H1 (cell line): Measurements from ENCODE around the gene KIZ. TPM values are rescaled to one million over a fixed set of nuclear protein-coding genes. Genes with fewer than 3 reads are reported as not detected.

Source experiments
- CEBPB ChIP-seq: IDR thresholded peaks from 2 replicates; pipeline ENCODE4 v1.6.1; 2012; ENCODE audit warnings: low read depth, low read length
- GABPA ChIP-seq: IDR thresholded peaks from 2 replicates; pipeline ENCODE4 v1.6.1; 2011; ENCODE audit warnings: mild to moderate bottlenecking, low read length, moderate library complexity, borderline replicate concordance; ENCODE audit not compliant: insufficient read depth
- KDM4A ChIP-seq: IDR thresholded peaks from one replicate; pipeline ENCODE4 v1.7.1; 2012; ENCODE audit warnings: low read depth, mild to moderate bottlenecking, moderate library complexity, low read length, inconsistent platforms; ENCODE audit not compliant: severe bottlenecking
- KDM5A ChIP-seq: fragments of 200-600 bp; IDR thresholded peaks from 2 replicates; pipeline ENCODE4 v1.7.1; 2012; ENCODE audit warnings: mild to moderate bottlenecking, low read length, inconsistent platforms, mixed read lengths
- RBBP5 ChIP-seq: IDR thresholded peaks from 2 replicates; pipeline ENCODE4 v1.7.1; 2012; ENCODE audit warnings: low read depth, mild to moderate bottlenecking, inconsistent platforms, low read length, moderate library complexity, borderline replicate concordance
- RXRA ChIP-seq: IDR thresholded peaks from 2 replicates; pipeline ENCODE4 v1.6.1; 2011; ENCODE audit warnings: low read depth, mild to moderate bottlenecking, low read length, moderate library complexity; ENCODE audit not compliant: insufficient read depth
- SP1 ChIP-seq: IDR thresholded peaks from 2 replicates; pipeline ENCODE4 v1.6.1; 2011; ENCODE audit warnings: low read depth, low read length
- TEAD4 ChIP-seq: IDR thresholded peaks from 2 replicates; pipeline ENCODE4 v1.6.1; 2012; ENCODE audit warnings: low read depth, low read length, inconsistent platforms, mixed read lengths
- YY1 ChIP-seq: IDR thresholded peaks from 2 replicates; pipeline ENCODE4 v1.6.1; 2011; ENCODE audit warnings: low read depth, mild to moderate bottlenecking, low read length
- polyA plus RNA-seq, 7 experiments: library from polyadenylated mRNA; depleted of rRNA in 3 of 7; stranded (reverse) in 5 of 7; unstranded in 2 of 7; fragments of >200 nt in 5 of 7; fragments of 200-250 nt in 2 of 7; gene quantifications; 1 replicate in 5 of 7; 2 replicates in 1 of 7; 4 replicates in 1 of 7; pipeline versions ENCODE4 v1.2.1 to v1.2.3, GENCODE V29; 2011 to 2013; ENCODE audit warnings: missing spikeins in 2 of 7, mixed read lengths in 2 of 7
- total RNA-seq: library from RNA; stranded (reverse); fragmentation: NEBNext Ultra II Directional; extraction: Animal tissue kit (Norgen Biotek cat#: 25700); gene quantifications from 2 replicates; pipeline ENCODE4 v1.2.1, GENCODE V29; 2021
- TF ChIP-seq, protein P1 (sequence below): fragments of 300-600 bp; sonication (generic); IDR thresholded peaks from 2 replicates; pipeline ENCODE4 v1.7.1; 2012; ENCODE audit warnings: low read length, moderate library complexity, mild to moderate bottlenecking, inconsistent platforms; ENCODE audit not compliant: insufficient replicate concordance

The KIZ gene
- total and polyA plus RNA-seq, 2 of the 8 experiments (the other 6 are each of a cell fraction or from before 2014, with no cell fraction given): 13.0 to 51.7 TPM

DNA sequence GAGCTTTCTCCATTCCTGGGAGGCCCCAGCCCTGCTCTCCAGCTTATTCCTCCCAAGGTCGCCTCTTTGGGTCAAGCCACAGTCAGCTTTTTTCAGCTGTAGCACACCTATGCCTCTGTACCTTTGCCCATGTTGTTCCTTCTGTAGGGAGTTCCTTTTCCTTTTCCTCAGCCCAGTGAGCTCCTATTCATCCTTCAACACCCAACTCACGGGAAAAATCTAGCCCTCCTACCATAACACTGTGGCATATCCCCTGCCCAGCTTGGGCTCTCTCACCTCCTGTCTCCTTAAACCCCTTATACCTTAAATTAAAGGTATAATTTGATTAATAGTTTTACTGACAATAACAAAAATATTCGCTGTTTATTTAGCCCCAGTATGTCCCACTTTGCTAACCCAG is 118.9 kb downstream of the KIZ start (continued):
- TF ChIP-seq, protein P1, sequence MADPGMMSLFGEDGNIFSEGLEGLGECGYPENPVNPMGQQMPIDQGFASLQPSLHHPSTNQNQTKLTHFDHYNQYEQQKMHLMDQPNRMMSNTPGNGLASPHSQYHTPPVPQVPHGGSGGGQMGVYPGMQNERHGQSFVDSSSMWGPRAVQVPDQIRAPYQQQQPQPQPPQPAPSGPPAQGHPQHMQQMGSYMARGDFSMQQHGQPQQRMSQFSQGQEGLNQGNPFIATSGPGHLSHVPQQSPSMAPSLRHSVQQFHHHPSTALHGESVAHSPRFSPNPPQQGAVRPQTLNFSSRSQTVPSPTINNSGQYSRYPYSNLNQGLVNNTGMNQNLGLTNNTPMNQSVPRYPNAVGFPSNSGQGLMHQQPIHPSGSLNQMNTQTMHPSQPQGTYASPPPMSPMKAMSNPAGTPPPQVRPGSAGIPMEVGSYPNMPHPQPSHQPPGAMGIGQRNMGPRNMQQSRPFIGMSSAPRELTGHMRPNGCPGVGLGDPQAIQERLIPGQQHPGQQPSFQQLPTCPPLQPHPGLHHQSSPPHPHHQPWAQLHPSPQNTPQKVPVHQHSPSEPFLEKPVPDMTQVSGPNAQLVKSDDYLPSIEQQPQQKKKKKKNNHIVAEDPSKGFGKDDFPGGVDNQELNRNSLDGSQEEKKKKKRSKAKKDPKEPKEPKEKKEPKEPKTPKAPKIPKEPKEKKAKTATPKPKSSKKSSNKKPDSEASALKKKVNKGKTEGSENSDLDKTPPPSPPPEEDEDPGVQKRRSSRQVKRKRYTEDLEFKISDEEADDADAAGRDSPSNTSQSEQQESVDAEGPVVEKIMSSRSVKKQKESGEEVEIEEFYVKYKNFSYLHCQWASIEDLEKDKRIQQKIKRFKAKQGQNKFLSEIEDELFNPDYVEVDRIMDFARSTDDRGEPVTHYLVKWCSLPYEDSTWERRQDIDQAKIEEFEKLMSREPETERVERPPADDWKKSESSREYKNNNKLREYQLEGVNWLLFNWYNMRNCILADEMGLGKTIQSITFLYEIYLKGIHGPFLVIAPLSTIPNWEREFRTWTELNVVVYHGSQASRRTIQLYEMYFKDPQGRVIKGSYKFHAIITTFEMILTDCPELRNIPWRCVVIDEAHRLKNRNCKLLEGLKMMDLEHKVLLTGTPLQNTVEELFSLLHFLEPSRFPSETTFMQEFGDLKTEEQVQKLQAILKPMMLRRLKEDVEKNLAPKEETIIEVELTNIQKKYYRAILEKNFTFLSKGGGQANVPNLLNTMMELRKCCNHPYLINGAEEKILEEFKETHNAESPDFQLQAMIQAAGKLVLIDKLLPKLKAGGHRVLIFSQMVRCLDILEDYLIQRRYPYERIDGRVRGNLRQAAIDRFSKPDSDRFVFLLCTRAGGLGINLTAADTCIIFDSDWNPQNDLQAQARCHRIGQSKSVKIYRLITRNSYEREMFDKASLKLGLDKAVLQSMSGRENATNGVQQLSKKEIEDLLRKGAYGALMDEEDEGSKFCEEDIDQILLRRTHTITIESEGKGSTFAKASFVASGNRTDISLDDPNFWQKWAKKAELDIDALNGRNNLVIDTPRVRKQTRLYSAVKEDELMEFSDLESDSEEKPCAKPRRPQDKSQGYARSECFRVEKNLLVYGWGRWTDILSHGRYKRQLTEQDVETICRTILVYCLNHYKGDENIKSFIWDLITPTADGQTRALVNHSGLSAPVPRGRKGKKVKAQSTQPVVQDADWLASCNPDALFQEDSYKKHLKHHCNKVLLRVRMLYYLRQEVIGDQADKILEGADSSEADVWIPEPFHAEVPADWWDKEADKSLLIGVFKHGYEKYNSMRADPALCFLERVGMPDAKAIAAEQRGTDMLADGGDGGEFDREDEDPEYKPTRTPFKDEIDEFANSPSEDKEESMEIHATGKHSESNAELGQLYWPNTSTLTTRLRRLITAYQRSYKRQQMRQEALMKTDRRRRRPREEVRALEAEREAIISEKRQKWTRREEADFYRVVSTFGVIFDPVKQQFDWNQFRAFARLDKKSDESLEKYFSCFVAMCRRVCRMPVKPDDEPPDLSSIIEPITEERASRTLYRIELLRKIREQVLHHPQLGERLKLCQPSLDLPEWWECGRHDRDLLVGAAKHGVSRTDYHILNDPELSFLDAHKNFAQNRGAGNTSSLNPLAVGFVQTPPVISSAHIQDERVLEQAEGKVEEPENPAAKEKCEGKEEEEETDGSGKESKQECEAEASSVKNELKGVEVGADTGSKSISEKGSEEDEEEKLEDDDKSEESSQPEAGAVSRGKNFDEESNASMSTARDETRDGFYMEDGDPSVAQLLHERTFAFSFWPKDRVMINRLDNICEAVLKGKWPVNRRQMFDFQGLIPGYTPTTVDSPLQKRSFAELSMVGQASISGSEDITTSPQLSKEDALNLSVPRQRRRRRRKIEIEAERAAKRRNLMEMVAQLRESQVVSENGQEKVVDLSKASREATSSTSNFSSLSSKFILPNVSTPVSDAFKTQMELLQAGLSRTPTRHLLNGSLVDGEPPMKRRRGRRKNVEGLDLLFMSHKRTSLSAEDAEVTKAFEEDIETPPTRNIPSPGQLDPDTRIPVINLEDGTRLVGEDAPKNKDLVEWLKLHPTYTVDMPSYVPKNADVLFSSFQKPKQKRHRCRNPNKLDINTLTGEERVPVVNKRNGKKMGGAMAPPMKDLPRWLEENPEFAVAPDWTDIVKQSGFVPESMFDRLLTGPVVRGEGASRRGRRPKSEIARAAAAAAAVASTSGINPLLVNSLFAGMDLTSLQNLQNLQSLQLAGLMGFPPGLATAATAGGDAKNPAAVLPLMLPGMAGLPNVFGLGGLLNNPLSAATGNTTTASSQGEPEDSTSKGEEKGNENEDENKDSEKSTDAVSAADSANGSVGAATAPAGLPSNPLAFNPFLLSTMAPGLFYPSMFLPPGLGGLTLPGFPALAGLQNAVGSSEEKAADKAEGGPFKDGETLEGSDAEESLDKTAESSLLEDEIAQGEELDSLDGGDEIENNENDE: no peak
- TF ChIP-seq TEAD4 (no peak), KDM4A (no peak), KDM5A (no peak), RBBP5 (no peak), RXRA (no peak), YY1 (no peak), CEBPB (no peak), GABPA (no peak), SP1 (no peak)
- TF ChIP-seq, all 59 proteins: peak for 0
